ENCODE data around the gene BCR. TPM values are rescaled to one million over a fixed set of nuclear protein-coding genes. Genes with fewer than 3 reads are reported as not detected.

Gene BCR
- polyA plus RNA-seq, 4 donors = 49.3 to 63.8 (median 61.8) TPM

- DNase-seq (ENCODE audit: low read depth in 4 of 4, low spot score in 2 of 4) = no peak
Measured at GRCh38 chr22:23226497-23226850, 46.2 kb downstream of the BCR start.

GRCh38 chr22:23227380-23227779 is 47.1 kb downstream of the BCR start:
- DNase-seq (ENCODE audit: low read depth in 4 of 4, low spot score in 2 of 4) = no peak

GRCh38 chr22:23228503-23228902 is 48.2 kb downstream of the BCR start:
- no peak for DNase-seq (ENCODE audit: low read depth in 4 of 4, low spot score in 2 of 4)

DNA sequence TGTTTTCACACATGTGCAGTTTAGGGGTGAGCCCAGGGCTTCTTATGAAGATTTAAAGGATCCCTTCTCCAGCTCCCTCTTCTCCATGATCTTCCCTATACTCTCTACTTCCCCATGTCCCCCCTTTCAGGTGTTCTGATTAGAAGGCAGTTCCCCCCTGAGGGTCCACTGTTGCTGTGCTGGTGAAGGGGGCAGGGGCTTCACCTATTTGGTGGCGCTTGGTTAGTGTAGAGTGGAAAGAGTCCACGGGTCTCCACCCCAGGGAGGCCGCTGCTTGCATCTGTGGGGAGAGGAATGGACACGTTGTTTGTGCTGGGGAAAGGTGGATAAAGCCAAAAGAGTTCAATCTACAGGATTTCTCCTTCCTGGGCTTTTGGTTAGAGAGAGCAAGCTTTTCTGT is 49.3 kb downstream of the BCR start:
- no peak for DNase-seq (ENCODE audit: low read depth in 4 of 4, low spot score in 2 of 4)

GRCh38 chr22:23230348-23231068 is 50.2 kb downstream of the BCR start:
- DNase-seq (ENCODE audit: low read depth in 4 of 4, low spot score in 2 of 4) = no peak

DNA sequence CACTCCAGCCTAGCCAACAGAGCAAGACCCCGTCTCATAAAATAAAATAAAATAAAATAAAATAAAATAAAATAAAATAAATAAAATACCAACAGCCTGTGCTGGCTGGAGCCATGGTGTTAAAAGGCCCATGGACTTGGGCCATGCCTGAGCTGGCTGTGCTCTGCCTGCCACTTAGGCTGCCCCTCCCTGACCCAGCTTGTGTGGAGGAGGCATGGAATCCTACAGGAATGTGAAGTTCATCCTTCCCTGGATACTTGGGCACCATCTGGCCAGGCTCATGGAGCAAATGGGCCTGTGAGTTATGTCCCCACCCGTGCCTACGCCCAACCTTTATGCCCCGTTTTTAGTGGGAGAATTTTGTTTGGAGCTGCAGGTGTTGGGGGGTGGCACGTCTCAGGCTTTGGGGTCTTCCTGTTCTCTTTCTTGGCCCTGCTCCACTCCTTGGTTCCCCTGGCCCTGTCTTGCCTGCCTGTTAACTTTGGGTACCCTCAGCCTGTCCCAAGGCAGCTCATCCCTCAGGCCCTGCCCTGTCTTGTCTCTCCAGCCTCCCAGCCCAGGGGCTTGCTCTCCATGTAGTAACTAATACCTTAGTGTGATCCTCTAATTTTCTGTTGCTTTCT is 51.3 kb downstream of the BCR start:
- no peak for DNase-seq (ENCODE audit: low read depth in 4 of 4, low spot score in 2 of 4)

DNA sequence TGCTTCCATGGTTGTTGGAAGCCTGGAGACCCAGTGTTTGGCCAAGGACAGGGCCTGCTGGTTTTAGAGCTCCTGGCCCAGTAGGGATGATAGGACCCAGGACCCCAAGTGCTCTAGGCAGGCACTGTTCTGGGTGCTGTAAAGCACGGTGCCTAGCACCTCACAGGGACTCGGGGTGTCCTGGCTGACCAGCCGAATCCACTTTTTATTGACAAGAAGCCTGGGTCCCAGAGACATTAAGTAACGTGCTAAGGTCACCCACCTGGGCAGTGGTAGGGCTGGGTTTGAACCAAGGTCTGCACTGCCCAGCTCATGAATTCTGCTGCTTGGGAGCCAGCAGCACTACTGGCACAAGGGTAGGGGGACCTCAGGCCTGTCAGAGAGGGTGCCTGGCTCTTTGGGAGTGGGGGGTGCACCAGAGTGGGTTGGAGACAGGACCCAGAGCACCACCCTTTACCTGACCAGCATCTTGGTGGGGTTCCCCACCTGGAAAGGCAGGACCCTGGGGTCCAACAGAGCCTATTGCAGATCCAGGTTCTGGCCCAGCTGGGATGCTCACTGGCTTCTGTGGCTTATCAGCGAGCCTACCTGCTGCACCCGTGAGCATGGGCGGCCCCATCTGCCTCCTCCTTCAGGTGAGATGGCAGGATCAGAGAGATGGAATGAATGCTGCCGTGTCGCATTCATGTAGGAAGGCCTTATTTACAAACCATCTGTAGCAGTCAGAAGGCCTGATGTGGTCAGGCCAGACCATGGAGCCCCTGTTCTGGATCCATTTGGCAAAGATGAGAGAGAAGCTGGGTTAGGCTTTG is 52.0 kb downstream of the BCR start:
- DNase-seq (ENCODE audit: low read depth in 4 of 4, low spot score in 2 of 4) = no peak

- DNase-seq (ENCODE audit: low read depth in 4 of 4, low spot score in 2 of 4) = no peak
Measured at GRCh38 chr22:23233084-23233531, 52.8 kb downstream of the BCR start.

DNA sequence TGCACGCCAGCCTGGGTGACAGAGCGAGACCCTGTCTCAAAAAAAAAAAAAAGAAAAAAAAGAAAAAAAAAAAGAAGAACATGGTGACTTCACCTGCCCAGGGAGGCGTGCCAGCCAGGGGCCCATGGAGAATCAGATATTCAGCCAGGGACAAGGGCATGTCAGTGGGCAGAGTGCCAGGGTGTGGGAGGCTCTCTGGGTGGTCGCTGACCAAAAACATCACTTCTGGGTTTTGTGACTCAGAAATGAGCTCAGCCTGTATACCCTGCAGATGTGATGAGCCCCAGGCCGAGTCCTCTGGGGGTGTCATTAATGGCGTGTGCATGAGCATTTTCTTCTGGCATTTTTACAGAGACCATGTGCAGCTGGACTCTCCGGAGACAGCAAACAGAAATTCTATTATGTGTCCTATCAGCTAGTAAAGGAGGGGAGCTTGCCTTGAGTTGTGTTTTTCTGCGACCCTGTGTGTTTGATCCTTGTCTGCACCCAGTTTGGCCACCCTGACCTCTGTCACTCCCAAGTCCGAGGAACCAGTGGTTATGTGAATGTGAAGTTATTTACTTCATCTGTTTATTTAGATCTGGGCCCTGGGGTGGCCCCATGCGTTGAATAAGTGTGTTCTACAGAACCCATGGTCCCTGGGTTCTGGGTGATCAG is 53.6 kb downstream of the BCR start:
- DNase-seq (ENCODE audit: low read depth in 4 of 4, low spot score in 2 of 4) = peak in 1 of 4 donors; percentile 34

GRCh38 chr22:23234409-23235161 is 54.3 kb downstream of the BCR start:
- no peak for DNase-seq (ENCODE audit: low read depth in 4 of 4, low spot score in 2 of 4)

DNA sequence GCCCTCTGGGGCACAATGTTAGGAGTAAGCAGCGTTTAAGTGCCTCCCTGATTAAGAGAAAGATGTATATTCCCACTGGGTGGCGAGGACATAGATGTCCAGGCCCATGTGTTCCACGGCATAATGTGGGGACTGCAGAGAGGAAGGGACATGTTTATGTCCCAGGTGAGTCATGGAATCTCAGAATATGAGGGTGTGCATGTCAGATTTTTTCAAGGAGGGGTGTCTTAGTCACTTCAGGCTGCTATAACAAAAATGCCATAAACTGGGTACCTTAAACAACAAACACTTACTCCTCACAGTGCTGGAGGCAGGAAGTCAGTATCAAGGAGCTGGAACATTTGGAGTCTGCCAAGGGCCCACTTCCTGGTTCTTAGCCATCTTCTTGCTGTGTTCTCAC is 55.1 kb downstream of the BCR start:
- DNase-seq (ENCODE audit: low read depth in 4 of 4, low spot score in 2 of 4) = no peak

GRCh38 chr22:23236026-23236425 is 55.7 kb downstream of the BCR start:
- DNase-seq (ENCODE audit: low read depth in 4 of 4, low spot score in 2 of 4) = no peak

DNA sequence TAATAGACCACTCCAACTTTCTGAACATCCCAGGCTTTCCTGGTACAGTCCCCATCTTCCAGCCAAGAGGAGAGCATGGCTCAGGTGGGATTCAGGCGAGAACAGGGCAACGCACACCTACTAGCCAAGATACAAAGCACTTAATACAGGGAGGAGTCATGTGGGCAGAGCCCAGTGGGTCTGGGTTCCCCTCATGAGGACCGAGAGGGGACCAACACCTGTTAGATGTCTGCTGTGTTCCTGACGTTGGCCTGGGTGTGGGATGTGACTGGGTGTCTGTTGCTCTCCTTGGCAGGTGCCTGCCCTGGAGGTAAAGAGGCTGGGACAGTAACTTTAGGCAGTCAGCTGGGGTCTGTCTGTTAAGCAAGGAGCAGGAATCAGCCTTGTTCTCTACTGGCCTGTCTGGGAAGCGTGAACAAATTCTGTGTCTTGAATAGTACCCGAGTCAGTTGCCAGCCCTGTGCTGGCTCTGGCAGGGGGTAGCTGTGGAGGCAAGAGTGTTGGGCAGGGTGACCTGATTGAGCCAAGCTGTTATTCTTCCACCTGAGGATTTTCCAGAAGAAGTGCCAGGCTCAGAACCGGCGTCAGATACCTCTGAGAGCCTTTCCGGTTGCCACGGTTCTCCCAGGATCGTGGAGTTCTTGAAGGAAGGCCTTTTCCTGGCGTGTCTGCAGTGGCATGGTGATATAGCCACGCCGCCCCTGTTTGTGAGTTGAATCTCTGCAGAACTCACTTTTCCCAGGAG is 56.3 kb downstream of the BCR start:
- no peak for DNase-seq (ENCODE audit: low read depth in 4 of 4, low spot score in 2 of 4)

- DNase-seq (ENCODE audit: low read depth in 4 of 4, low spot score in 2 of 4) = peak in 3 of 4 donors; percentile 54 to 60 (median 54)
Measured at GRCh38 chr22:23237201-23237798, 57.0 kb downstream of the BCR start.

DNA sequence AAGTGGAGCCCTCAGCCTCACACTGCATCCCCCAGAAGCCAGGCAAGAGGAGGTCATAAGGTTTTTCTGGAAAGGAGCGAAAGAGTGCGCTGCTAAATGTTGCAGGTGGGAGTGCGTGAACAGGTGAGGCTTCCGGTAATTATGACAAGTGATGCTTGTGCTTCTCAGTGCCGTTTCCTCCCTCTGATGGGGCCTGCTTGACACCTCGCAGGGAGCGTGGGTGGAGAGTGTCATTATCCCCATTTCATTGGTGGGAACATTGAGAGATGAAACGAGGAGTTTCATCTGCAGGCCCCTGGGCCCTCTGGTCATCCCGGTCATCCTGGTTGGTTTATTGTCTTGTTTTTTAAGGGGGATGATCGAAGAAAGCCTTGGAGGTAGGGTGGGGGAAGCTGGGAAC is 57.5 kb downstream of the BCR start:
- no peak for DNase-seq (ENCODE audit: low read depth in 4 of 4, low spot score in 2 of 4)

DNA sequence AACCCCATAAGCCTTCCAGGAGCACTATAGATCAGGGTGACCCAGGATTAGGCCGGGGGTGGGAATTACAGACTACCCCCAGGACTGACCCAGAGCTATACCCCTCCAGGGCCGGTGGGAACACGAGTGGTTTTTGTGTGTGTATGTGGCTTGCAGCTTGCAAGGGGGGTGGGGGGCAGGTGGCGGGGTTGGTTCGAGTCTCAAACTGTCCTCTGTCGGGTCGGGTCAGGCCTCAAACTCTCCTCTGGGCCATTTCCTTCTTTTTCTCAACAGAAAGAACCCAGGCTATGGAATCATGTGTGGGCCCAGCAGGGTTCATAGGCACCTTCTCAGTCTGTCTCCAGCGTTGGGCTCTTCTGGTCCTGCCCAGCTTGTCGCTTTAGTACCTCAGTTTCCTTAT is 58.4 kb downstream of the BCR start:
- DNase-seq (ENCODE audit: low read depth in 4 of 4, low spot score in 2 of 4) = no peak

DNA sequence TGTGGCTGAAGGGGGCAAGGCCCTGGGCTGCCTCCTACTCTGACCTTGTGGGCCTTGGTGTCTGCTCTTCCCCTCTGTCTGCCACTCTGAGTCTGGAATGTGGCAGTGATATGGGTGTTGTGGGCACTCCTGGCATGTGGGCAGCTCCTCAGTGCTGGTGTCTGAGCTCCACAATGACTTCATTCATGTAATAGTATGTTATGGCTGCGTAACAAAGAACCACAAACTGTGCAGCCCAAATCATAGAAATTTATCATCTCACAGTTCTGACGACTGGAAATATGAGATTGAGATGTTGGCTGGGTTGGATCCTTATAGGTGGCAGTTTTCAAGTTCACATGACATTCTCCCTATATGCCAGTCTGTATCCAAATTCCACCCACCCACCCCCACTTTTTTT is 59.1 kb downstream of the BCR start:
- no peak for DNase-seq (ENCODE audit: low read depth in 4 of 4, low spot score in 2 of 4)

DNA sequence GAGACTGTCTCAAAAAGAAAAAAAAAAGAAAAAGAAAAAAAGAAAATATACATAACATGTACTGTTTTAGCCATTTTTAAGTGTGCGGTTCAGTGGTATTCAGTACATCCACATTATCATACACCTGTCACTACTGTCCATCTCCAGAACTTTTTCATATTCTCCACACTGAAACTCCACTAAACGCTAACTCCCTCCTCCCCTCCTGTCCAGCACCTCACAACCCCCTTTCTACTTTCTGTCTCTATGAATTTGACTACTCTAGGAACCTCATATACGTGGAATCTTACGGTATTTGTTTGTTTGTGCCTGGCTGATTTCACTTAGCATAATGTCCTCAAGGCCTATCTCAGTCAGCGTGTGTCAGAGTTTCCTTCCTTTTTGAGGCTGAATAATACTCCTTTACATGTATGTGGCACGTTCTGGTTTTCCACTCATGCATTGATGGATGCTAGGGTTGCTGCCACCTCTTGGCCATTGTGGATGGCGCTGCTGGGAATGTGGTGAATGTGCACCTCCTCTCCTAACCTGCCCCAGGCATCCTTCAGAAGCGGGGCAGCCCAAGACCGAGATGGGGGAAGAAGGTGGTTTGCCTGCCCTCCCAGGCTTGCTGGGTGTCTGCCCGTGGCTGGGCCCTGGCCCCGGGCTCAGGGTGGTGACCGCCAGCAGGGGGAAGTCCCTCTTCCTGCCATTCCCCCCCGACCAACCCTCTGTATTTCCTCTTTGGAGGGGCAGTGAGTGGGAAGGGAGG is 60.5 kb downstream of the BCR start:
- DNase-seq (ENCODE audit: low read depth in 4 of 4, low spot score in 2 of 4) = no peak

All from left renal cortex interstitium (tissue), 4 donors.